ENCODE measurements around the gene GRIFIN. TPM values are rescaled to one million over a fixed set of nuclear protein-coding genes. Genes with fewer than 3 reads are reported as not detected.
A peak's percentile ranks its signal among the peaks of the same experiment; 100 is the strongest.

Gene GRIFIN
- total RNA-seq, 2 donors from 2014 or later: not detected

DNA sequence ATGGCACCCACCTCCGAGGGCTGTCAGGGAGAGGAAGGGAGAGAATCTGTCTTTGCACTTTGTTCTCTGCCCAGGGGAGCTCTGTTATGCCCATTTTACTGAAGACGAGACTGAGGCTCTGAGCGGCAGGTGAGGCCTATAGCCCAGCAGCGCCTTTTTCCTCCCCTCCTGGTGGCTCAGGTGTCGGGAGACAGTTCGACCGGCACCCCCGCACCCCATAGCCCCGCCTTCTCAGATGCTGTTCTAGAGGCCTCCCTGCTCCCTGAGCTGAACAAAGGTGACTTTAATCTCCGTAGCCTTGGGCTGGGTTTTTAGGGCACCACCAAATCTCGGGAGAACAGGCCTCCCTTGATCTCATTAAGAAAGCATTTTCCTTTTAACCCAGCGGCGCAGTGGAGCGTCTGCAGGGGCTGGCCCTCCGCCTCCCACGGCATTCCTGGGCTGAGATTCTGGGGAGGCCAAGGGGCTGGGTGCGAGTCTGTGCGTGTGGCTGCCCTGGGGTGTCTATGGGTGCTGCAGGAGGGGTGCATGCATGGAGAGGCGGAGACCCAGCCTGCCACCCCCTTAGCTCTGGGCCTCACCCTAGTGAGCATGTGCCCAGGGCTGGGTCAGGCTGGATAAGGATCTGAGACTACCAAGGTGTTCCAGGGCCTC lies 46.7 kb upstream of the GRIFIN start:
- H3K4me3 ChIP-seq: peak overlapping the region; percentile 53 to 68
- intact Hi-C loops (cut with DNase I): no loop called here
- peak; percentile 63 for DNase-seq (ENCODE audit: low spot score)
- no peak for TF ChIP-seq POLR2A (IDR thresholded peaks at IDR 0.05)
- TF ChIP-seq, protein P1, sequence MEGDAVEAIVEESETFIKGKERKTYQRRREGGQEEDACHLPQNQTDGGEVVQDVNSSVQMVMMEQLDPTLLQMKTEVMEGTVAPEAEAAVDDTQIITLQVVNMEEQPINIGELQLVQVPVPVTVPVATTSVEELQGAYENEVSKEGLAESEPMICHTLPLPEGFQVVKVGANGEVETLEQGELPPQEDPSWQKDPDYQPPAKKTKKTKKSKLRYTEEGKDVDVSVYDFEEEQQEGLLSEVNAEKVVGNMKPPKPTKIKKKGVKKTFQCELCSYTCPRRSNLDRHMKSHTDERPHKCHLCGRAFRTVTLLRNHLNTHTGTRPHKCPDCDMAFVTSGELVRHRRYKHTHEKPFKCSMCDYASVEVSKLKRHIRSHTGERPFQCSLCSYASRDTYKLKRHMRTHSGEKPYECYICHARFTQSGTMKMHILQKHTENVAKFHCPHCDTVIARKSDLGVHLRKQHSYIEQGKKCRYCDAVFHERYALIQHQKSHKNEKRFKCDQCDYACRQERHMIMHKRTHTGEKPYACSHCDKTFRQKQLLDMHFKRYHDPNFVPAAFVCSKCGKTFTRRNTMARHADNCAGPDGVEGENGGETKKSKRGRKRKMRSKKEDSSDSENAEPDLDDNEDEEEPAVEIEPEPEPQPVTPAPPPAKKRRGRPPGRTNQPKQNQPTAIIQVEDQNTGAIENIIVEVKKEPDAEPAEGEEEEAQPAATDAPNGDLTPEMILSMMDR (IDR thresholded peaks at IDR 0.05): peak in 2 of 4 experiments; percentile 7 to 8
- peak overlapping the region; percentile 75 to 82 for H3K27ac ChIP-seq
- H3K36me3 ChIP-seq: peaks cover 0 to 12% of the 10 kb centered on the region in 2 donors
- WGBS: 37% methylated on average over 17 of the region's 19 CpGs
- H3K27me3 ChIP-seq (replicated peaks; ENCODE audit: insufficient read depth): no peaks in the 10 kb centered on the region
- H3K9me3 ChIP-seq: no peaks in the 10 kb centered on the region
- H3K4me1 ChIP-seq (replicated peaks): peaks cover 46% of the 10 kb centered on the region

DNA sequence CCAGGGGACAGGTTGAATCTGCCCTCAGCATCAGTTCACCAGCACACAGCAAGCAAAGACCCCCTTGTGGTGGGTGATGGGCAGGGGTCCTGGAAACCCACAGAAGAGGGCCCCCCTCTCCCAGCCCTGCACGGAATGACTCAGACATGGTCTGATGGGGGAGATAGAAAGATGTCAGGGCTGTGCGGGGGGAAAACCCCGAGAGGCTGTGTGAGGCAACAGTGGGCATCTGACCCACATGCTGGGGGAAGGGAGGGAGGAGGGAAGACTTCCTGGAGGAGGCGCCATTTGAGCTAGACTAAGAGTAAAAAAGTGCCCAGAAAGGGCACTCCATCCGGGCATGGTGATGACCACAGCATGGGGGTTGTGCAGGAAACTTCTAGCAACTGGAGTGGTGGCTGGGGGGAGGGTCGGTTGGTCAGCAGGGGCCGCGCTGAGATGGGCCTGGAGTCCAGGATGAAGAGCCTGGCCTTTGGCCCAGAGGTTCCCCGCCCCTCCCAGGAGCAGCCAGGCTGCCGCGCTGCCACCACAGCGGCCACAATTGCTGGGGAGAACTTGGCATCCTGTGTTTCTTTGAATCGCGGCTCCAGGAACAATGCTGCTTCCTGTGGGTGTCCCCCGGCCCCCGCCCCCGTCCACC lies 45.9 kb upstream of the GRIFIN start:
- Histone ChIP-seq H3K9me3 (no peaks in the 10 kb centered on the region), H3K4me1 (replicated peaks) (peaks cover 40% of the 10 kb centered on the region), H3K36me3 (peaks cover 0 to 12% of the 10 kb centered on the region in 2 donors), H3K4me3 (peak overlapping the region; percentile 53 to 68), H3K27me3 (replicated peaks; ENCODE audit: insufficient read depth) (no peaks in the 10 kb centered on the region), H3K27ac (peak overlapping the region; percentile 75 to 82)
- DNase-seq (ENCODE audit: low spot score): no peak
- TF ChIP-seq, protein P1 (IDR thresholded peaks at IDR 0.05): no peak
- TF ChIP-seq POLR2AphosphoS5 (IDR thresholded peaks at IDR 0.05): no peak
- TF ChIP-seq POLR2A (IDR thresholded peaks at IDR 0.05): no peak
- 28% methylated on average over 16 of the region's 17 CpGs for WGBS
- intact Hi-C loops (cut with DNase I): no loop called here

DNA sequence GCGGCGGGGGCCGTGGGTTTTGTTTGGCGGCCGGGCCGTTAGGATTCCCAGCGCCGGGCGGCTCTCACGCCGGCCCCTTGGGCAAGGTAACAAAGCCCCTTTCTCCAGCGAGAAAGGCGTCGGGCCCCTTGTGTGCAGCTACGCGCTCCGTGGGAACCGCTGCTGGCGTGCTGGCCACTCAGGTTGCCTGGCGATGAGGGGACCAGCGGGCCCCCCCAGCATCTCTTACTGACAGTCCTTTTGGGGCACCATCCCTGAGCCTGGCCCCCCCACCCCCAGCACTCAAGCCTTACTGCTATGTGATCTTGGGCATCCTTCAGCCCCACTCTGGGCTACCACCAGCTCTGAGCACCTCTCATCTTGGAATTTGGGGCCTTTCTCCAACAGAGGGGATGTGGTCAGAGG lies 45.1 kb upstream of the GRIFIN start:
- TF ChIP-seq, protein P1 (IDR thresholded peaks at IDR 0.05): no peak
- no peak for TF ChIP-seq POLR2A (IDR thresholded peaks at IDR 0.05)
- no peak for TF ChIP-seq POLR2AphosphoS5 (IDR thresholded peaks at IDR 0.05)
- H3K4me1 ChIP-seq (replicated peaks): peaks cover 40% of the 10 kb centered on the region
- H3K4me3 ChIP-seq: peak overlapping the region; percentile 53 to 68
- intact Hi-C loops (cut with DNase I): no loop called here
- DNase-seq (ENCODE audit: low spot score): no peak
- H3K36me3 ChIP-seq: peaks cover 0 to 5% of the 10 kb centered on the region in 2 donors
- H3K27me3 ChIP-seq (replicated peaks; ENCODE audit: insufficient read depth): no peaks in the 10 kb centered on the region
- H3K27ac ChIP-seq: peak overlapping the region; percentile 75 to 82
- no peaks in the 10 kb centered on the region for H3K9me3 ChIP-seq
- WGBS: 33% methylated on average over 7 of the region's 21 CpGs

DNA sequence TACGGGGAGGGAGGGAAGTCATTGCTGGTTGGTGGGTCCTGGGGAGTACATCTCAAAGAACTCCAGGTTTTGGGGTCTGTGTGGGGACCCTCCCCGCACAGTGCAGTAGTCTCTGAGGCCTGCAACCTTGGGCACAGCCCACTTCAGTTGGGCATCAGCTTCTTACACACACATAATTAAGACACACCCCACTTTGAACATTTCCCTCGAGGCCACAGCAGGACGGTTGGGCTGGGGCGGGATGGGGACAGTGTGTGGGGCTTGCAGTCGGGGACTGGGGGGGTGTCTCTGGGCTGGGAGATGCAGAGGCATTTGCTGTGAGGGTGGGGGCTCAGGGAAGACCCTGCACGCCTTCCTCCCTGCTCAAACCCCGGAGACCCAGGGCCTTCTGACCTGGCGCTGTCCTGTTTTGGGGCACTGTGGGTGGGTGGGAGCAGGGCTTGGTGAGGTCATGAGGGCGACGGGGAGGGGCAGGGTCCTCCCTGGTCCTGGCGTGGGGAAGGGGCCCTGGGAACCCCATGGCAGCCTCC lies 44.6 kb upstream of the GRIFIN start:
- WGBS: 19% methylated on average over 11 of the region's 12 CpGs

More for the DNA sequence above, 44.6 kb upstream of the GRIFIN start:
- H3K27me3 ChIP-seq (replicated peaks; ENCODE audit: insufficient read depth): no peaks in the 10 kb centered on the region
- TF ChIP-seq POLR2AphosphoS5 (IDR thresholded peaks at IDR 0.05): no peak
- TF ChIP-seq, protein P1 (IDR thresholded peaks at IDR 0.05): no peak
- TF ChIP-seq POLR2A (IDR thresholded peaks at IDR 0.05): no peak
- no peak for DNase-seq (ENCODE audit: low spot score)
- H3K27ac ChIP-seq: peak overlapping the region; percentile 75 to 82
- H3K36me3 ChIP-seq: no peaks in the 10 kb centered on the region
- peak overlapping the region; percentile 53 to 68 for H3K4me3 ChIP-seq
- peaks cover 40% of the 10 kb centered on the region for H3K4me1 ChIP-seq (replicated peaks)
- intact Hi-C loops (cut with DNase I): no loop called here
- H3K9me3 ChIP-seq: no peaks in the 10 kb centered on the region
